GM12878 (cell line): ENCODE results near the gene ZMYND10. TPM values are rescaled to one million over a fixed set of nuclear protein-coding genes. Genes with fewer than 3 reads are reported as not detected.

Experiments used
- ATAC-seq: fragments of 200-7000 bp; cut with Tn5 transposase; 3 replicates; pipeline ENCODE4 v1.9.1; 2020; ENCODE audit warnings: mild to moderate bottlenecking, moderate library complexity
- BruUV-seq: library from RNA; stranded (reverse); fragments of 400-500 nt; replicated peaks from 2 replicates; lab custom pipeline; 2021; lab: Mats Ljungman, UMichigan
- CTCF ChIA-PET: fragments of 300-600 bp; sonication (Branson Sonifier 250); formaldehyde crosslinking; extraction: SDS; loops from one replicate; lab custom pipeline; 2021; ENCODE audit warnings: inconsistent platforms; lab: Yijun Ruan, JAX
- POLR2A ChIA-PET: fragments of 350-600 bp; formaldehyde crosslinking; extraction: SDS; loops from one replicate; lab custom pipeline; 2021; ENCODE audit warnings: inconsistent platforms; lab: Charles Lee
- RAD21 ChIA-PET: fragments of 300-600 bp; sonication (Branson Sonifier 250); formaldehyde crosslinking; loops from one replicate; lab custom pipeline; 2023; ENCODE audit warnings: antibody characterized with exemption; ENCODE audit not compliant: unreplicated experiment; lab: Charles Lee
- SMC1A ChIA-PET: fragments of 300-600 bp; sonication (Branson Sonifier 250); formaldehyde crosslinking; loops from one replicate; lab custom pipeline; 2023; ENCODE audit not compliant: unreplicated experiment, uncharacterized antibody; lab: Charles Lee
- DNase-seq: peaks from one replicate; pipeline ENCODE4 v3.0.0-alpha.2; 2011; ENCODE audit warnings: low read depth, low spot score
- FAIRE-seq: peaks from 3 replicates; lab custom pipeline; 2011; peaks lifted over from hg19 to GRCh38; lab: Jason Lieb, UNC
- H2AFZ ChIP-seq: 2 replicates; pipeline ENCODE4 v1.6.0; 2011; ENCODE audit warnings: low read depth, low read length, control low read depth; ENCODE audit not compliant: control insufficient read depth
- H3K27ac ChIP-seq: 2 replicates; pipeline ENCODE4 v1.5.1; 2011; ENCODE audit warnings: control low read depth; ENCODE audit not compliant: control insufficient read depth, insufficient read depth
- H3K27me3 ChIP-seq, 2 experiments: replicated peaks in 1 of 2; 2 replicates each; pipeline versions ENCODE4 v1.6.0 to v1.6.1; 2011; ENCODE audit warnings: low read length in 1 of 2; ENCODE audit not compliant: control insufficient read depth in 2 of 2, insufficient read depth in 2 of 2
- H3K36me3 ChIP-seq, 2 experiments: 2 replicates each; pipeline ENCODE4 v1.5.1; 2011; ENCODE audit warnings: low read length in 1 of 2; ENCODE audit not compliant: control insufficient read depth in 2 of 2, insufficient read depth in 2 of 2
- H3K4me1 ChIP-seq: 2 replicates; pipeline ENCODE4 v1.6.1; 2011; ENCODE audit warnings: mild to moderate bottlenecking, low read length, moderate library complexity, mixed read lengths; ENCODE audit not compliant: control insufficient read depth, insufficient read depth
- H3K4me2 ChIP-seq: 2 replicates; pipeline ENCODE4 v1.6.0; 2011; ENCODE audit warnings: control low read depth; ENCODE audit not compliant: control insufficient read depth, insufficient read depth
- H3K4me3 ChIP-seq: fragments of 200-600 bp; sonication (generic); 2 replicates; pipeline ENCODE4 v1.5.1; 2016
- H3K79me2 ChIP-seq: 2 replicates; pipeline ENCODE4 v1.6.0; 2011; ENCODE audit warnings: low read length; ENCODE audit not compliant: control insufficient read depth, insufficient read depth
- H3K9ac ChIP-seq: 2 replicates; pipeline ENCODE4 v1.8.0; 2011; ENCODE audit warnings: low read length, control low read depth, mixed read lengths; ENCODE audit not compliant: control insufficient read depth, insufficient read depth
- H3K9me3 ChIP-seq: replicated peaks from 3 replicates; pipeline ENCODE4 v1.5.1; 2011; ENCODE audit warnings: mild to moderate bottlenecking, low read length; ENCODE audit not compliant: control insufficient read depth, insufficient read depth
- H4K20me1 ChIP-seq: 2 replicates; pipeline ENCODE4 v1.6.0; 2011; ENCODE audit not compliant: control insufficient read depth, insufficient read depth
- EED ChIP-seq: sonication (generic); IDR thresholded peaks from 2 replicates; pipeline ENCODE4 v1.6.1; 2016; ENCODE audit warnings: antibody characterized with exemption, low read depth
- EP300 ChIP-seq, 2 experiments: fragments of 150-350 bp in 1 of 2; IDR thresholded peaks; 2 replicates each; pipeline ENCODE4 v1.6.1; 2011 to 2012; ENCODE audit warnings: low read depth in 2 of 2, low read length in 2 of 2, borderline replicate concordance in 1 of 2, improper control_type of control experiment in 1 of 2, inconsistent platforms in 1 of 2; ENCODE audit not compliant: control insufficient read depth in 1 of 2
- MYB ChIP-seq: fragments of 150-350 bp; IDR thresholded peaks from 2 replicates; pipeline ENCODE4 v1.6.1; 2014; ENCODE audit warnings: mild to moderate bottlenecking, low read depth, low read length, borderline replicate concordance
- POLR2A ChIP-seq: IDR thresholded peaks from 2 replicates; pipeline ENCODE4 v1.6.1; 2011; ENCODE audit warnings: low read depth, mild to moderate bottlenecking, low read length
- SREBF1 ChIP-seq: IDR thresholded peaks from 2 replicates; pipeline ENCODE4 v1.6.1; 2012; ENCODE audit warnings: mild to moderate bottlenecking, low read length
- TCF3 ChIP-seq: IDR thresholded peaks from 2 replicates; pipeline ENCODE4 v1.6.1; 2012; ENCODE audit warnings: low read depth, mild to moderate bottlenecking, low read length, borderline replicate concordance; ENCODE audit not compliant: insufficient read depth
- whole genome bisulfite sequencing: methylation state at CpG from one replicate; pipeline ENCODE4 v1.1.6; 2016; ENCODE audit warnings: low lambda C conversion rate; ENCODE audit not compliant: insufficient replicate concordance, insufficient coverage; ENCODE audit errors: missing lambda C conversion rate; 5-methylcytosine and 5-hydroxymethylcytosine counted together
- in situ Hi-C: fragments of 300-500 bp; cut with MboI; formaldehyde crosslinking; loops from 9 replicates; pipeline ENCODE4 v1.14.3; 2018; ENCODE audit warnings: mixed read lengths
- intact Hi-C: fragments of 100-400 bp; cut with micrococcal nuclease; formaldehyde crosslinking; loops from one replicate; pipeline ENCODE4 v1.14.2; 2022; ENCODE audit not compliant: unreplicated experiment
- polyA plus RNA-seq, 11 experiments: library from polyadenylated mRNA; depleted of rRNA in 4 of 11; unstranded in 6 of 11; stranded (reverse) in 5 of 11; fragments of >200 nt; fragmentation: Nextera tagmentation in 4 of 11; fragmentation: Illumina TruSeq in 1 of 11; extraction: Ambion mirVana in 4 of 11; extraction: Trizol in 1 of 11; gene quantifications; 1 replicate in 1 of 11; 2 replicates in 10 of 11; pipeline versions ENCODE4 v1.2.1 to v1.2.3, GENCODE V29; 2011 to 2016; ENCODE audit warnings: inconsistent platforms in 2 of 11, missing spikeins in 2 of 11, low read depth in 1 of 11
- total RNA-seq, 4 experiments: library from RNA; depleted of rRNA in 3 of 4; stranded (reverse); fragments of >200 nt in 3 of 4; fragmentation: Illumina TruSeq in 1 of 4; extraction: Trizol in 1 of 4; gene quantifications; 2 replicates each; pipeline versions ENCODE4 v1.2.1 to v1.2.3, GENCODE V29; 2013 to 2021

ZMYND10 gene
- total and polyA plus RNA-seq, 10 of the 15 experiments (the other 5 are each of a cell fraction or from before 2014, with no cell fraction given), result 0.11 to 1.0 (median 0.37) TPM

- H3K4me3 ChIP-seq, result peak overlapping the region; percentile 13; the same call in 1 of the 2 replicates
- DNase-seq (no peak), ATAC-seq (no peak)
- CTCF ChIA-PET, result interaction anchor here (0.7 to 3.5 kb wide), 2 partner anchors 18 to 24 kb away, joined by 3 to 13 read pairs; no protein-coding TSS in a partner anchor
- in situ Hi-C loops (no loop called here), intact Hi-C loops (no loop called here)
- TF ChIP-seq SREBF1 (no peak), EP300 (IDR thresholded peaks at IDR 0.05; ENCODE audit: borderline replicate concordance in 1 of 2, control insufficient read depth in 1 of 2, low read depth in 2 of 2, low read length in 2 of 2) (no peak), TCF3 (no peak), POLR2A (no peak), MYB (no peak), EED (no peak)
- TF ChIP-seq, all 136 proteins: peak for 0
- no peaks in the 10 kb centered on the region for H3K27me3 ChIP-seq
- ChIA-PET POLR2A (no interaction called here), SMC1A (no interaction called here), RAD21 (no interaction called here)
- H3K36me3 ChIP-seq, result no peaks in the 10 kb centered on the region
- peaks cover 4% of the 10 kb centered on the region for H3K4me1 ChIP-seq
- no peak overlapping the region for H3K9ac ChIP-seq
- BruUV-seq, result no TSS peak
- H3K79me2 ChIP-seq, result peaks cover 2% of the 10 kb centered on the region; the same call in 1 of the 2 replicates
- 85% methylated on average over 6 of the region's 6 CpGs for WGBS
- no peak overlapping the region for H2AFZ ChIP-seq
- H4K20me1 ChIP-seq, result no peaks in the 10 kb centered on the region
- no peaks in the 10 kb centered on the region for H3K9me3 ChIP-seq
- no peak for FAIRE-seq
- peak overlapping the region; percentile 90; the same call in 1 of the 2 replicates for H3K4me2 ChIP-seq
- no peak overlapping the region for H3K27ac ChIP-seq
Measured at GRCh38 chr3:50300681-50301254, 44.8 kb downstream of the ZMYND10 start.
